GM19324 (cell line): ENCODE data around the gene CARTPT.

ENCODE experiments used
- ATAC-seq: cut with Tn5 transposase; IDR thresholded peaks from one replicate; pipeline ENCODE4 v1.9.1; 2021; ENCODE audit warnings: mild to moderate bottlenecking, moderate library complexity; ENCODE audit not compliant: unreplicated experiment, low FRiP score

The CARTPT gene

DNA sequence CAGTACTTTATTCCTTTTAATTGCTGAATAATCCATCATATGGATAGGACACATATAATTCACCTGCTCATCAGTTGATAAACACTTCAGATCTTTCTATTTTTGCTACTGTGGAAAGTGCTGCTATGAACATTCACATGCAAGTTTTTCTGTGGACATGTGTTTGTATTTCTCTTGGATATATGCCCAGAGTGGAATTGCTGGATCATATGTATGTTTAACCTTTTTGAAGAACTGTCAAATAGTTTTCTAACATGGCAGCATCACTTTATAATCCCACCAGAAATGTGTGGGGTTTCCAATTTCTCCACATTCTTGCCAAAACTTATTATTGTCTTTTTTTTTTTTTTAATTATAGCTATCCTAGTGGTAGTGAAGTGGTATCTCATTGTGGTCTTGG lies 15.1 kb downstream of the CARTPT start:
- no peak for ATAC-seq

DNA sequence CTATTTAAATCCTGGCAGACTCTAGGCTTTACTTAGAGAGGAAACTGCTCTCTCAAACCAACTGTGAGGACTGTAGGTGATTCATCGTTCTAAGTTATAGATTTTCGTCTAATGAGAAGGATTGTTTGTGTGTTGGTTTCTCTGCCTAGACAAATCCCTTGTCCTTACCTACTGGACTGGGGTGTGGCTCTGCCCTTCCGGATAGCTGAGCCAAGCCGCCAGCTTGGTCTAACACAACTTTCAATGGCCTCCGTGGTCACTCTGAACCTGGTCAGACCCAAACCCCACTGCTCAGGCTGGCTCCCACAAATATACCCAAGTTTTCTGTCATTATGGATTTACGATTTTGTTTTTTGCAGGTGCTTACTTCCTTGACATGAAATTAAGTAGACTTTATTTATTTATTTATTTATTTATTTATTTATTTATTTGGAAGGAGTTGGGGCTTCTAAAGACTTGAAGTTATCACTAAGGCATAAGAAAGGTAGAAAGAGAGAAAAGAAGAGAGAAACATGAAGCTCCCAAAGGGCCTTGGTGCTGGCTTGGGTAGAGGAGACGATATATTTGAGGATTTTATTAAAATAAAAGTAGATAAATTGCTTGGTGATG lies 19.0 kb downstream of the CARTPT start:
- ATAC-seq = no peak

DNA sequence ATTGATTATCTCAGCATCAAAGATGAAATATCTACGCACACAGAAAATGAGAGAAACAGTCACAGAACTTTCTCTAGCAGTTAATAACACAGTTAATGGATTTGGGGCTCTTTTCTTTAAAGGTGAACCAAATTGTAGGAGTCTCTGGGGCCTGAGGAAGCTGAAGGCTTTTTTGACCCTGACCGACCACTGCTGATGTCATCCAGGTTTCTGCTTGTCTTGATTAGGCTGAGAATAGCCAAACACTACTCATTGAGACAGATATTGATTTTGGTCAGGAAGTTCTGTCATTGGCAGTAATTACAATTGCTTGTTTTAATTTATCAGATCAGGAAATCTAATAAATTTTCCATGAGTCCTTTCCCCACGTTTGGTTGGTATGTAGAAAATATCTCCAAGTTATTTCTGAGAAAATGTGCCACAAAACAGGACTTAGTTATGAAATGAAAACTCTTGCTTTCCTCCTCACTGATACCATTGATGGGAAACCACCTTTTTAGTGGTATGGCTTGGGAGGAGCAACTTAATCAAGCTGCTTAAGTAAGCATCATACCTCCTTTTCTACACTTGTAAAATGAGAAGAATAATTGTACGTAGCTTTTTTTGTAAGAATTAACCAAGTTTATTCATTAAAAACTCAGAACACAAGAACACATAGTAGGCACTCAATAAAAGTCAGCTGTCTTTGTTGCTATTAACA lies 19.7 kb downstream of the CARTPT start:
- no peak for ATAC-seq

DNA sequence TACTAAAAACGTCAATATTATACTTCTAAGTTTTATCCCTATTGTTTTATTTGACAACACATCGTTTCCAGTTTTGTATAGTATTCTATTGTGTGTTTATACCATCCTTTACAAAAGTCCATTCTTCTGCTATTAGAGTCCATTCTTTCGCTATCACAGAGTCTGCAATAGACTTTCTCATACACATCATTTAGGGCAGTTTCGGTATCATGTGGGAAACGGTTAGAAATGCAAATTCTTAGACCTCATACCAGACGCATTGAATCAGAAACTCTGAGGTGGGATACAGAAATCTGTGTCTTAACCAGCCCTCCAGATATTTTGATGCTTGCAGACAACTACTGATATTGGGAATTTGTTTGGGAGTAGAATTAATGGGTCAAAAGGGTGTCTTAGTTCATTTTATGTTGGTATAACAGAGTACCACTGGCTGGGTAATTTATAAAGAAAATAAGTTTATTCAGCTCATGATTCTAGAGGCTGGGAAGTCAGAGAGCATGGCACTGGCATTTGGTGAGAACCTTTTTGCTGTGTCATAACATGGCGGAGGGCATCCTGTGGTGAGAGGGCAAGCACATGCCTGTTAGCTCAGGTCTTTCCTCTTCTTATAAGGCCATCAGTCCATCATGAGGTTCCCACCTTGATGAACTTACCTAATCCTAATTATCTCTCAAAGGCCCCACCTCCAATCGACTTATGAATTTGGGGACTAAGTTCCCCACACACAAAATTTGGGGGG lies 21.1 kb downstream of the CARTPT start:
- peak; percentile 67 for ATAC-seq

DNA sequence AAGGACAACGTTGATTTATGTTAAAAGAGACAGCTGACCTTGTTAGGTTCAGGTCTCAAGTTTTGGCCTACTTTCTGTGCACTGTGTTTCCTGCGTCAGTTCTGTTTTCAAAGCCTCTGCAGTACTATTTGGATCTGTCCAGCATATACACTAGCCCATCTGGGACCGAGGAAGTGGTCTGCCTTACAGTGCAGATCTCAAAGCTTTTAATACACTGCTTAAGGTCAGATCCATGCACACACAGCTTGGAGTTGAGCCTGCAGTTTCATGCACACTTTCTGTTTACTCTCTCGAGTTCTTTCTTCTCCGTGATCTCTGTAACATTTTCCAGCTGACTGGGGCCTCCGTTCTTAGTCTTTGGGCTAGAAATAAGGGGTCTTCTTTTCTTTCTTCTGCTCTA lies 24.1 kb downstream of the CARTPT start:
- no peak for ATAC-seq

DNA sequence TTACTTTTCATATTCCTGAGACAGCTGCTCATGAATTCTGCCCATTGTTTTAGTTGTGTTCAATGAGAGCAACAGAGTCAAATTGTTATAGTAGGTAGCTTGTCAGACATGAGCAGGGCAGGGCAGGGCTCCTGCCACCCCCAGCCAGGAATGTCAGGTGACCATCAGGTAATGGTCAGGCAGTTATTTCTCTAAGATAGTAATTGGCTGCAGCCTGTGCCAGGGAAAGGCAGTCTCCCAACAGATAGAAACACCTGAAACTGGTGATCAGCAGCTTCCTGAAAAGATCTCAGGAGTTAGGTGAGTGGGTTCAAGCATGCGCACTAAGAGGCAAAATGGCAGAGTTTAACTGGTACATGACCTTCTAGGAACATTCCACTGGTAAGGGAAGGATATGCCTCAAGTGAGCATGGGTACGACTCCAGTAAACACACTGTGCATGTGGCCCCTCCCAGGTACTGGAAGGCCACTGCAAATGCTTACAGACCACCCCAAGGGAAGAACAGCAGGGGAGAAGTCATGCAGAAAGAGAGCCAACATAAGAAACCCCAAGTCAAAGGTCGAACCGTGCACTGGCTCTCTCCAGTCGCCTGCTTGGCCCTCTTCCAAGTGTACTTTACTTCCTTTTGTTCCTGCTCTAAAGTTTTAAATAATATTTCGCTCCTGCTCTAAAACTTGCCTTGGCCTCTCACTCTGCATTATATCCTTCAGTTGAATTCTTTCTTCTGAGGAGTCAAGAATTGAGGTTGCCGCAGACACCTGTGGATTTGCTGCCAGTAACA lies 25.1 kb downstream of the CARTPT start:
- no peak for ATAC-seq

DNA sequence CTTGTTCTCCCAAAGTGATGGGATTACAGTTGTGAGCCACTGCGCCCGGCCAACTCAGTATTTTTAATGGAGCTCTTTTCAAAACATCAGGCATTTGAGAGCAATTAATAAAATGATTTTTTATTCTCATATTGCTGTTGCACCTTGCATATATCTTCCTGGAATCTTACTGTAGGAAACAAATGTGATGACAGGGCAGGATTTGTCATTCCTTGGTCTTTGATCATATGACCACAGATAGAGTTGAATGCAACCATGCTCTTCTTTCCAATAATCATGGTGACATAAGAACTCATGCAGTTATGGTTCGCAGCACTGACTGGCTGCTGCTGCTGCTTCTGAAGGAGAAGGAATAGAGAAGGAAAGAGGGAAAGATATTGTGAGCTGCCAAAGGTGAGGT lies 28.1 kb downstream of the CARTPT start:
- no peak for ATAC-seq

DNA sequence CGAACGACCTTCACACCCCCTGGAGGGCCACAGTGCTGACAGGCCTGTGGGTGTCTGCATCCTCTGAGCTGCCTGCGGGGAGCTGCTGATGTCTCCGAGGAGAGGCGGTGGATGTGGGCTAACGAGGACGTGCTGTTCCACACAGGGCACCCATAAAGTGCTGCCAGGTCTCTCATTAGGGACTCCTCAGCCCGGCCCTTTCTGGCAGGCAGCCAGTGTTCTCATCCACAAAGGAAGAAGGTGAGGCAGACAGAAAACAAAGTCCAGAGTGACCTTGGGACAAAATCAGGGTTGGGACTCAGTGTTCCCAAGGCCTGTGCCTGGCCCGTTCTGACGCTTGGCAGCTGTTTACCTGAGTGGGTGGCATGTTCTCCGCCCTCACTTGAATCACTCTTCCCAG lies 29.3 kb downstream of the CARTPT start:
- no peak for ATAC-seq

DNA sequence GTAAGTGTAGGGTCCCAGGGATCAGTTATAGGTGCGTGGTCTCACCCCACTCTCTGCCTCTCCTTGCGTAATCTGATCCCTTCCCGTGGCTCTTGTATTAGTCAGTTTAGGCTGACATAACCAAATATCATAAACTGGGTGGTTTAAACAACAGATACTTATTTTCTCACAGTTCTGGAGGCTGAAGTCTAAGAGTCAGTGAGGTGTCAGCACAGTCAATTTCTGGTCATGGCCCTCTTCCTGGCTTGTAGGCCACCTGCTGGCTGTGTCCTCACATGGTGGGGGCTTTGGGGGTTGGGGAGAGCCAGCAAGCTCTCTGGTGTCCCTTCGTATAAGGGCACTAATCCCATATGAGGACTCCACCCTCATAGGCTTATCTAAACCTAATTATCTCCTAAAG lies 32.3 kb downstream of the CARTPT start:
- ATAC-seq = no peak

DNA sequence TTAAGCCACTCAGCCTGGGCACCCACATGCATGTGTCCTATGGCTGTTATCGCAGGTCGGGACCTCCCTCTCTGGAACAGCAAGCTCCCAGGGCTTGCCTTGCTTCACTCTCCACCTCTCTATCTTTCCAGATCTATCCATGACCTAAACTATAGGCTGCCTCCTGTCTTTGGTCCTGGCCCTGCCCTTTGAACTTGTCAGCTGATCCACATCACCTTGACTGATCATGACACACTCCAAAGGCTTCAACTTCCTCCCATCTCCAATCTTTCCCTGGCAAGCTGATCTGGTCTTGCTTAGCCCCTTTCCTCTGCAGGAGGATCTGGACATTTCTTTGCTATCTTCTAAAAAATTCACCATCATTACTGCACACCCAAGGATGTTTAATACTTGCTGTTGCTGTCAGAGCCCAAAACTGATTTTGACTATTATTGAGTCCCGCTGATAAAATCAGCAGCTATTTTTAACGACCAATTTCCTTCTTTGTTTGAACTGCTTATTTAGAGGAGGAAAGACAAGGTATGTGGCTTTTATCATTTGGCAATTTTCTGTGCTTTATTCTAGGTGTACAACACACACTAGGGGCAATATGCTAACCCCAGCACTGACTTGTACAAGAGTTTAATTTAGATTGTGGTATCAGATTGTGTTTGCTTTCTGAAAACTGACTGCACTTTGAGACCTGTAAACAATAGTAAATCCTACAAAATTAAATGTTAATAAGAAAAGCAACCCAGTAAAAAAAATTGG lies 33.5 kb downstream of the CARTPT start:
- no peak for ATAC-seq

DNA sequence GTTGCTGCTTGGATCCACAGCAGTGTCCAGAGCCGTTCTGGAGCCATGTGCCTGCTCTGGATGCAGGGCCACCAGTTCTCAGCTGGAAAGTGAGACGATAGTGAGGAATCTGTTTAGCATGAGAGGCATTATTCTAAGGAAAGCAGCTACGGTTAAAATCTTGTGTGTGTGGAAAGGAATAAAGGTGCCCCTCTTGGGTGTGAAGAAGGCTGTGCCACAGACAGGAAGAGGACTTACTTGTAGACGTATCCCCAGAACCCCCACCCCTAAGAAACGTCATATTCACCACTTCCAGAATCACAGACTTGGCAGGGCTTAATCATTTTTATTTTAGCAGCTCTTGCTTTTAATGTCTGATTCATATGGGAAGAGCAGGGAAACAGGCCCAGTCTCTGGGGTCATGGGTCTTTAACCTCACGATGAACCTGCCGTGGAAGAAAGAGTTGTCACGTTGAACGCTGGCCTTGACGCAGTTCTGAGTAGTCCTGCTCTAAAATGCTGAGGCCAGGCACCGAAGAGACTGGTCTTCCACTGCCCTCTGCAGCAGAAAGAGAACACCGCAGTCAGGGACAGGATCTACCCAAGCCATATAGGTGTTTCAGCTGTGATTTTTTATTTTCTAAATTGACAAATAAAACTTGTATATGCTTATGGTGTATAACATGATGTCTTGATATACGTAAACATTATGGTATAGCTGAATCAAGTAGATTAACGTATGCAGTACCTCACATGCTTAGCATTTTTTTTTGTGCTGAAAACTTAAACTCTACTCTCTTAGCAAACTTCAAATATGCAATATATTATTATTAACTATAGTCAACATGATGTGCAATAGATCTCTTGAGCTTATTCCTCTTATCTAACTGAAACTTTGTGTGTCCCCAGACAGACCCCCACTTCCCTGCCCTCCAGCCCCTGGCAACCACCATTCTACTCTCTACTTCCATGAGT lies 38.8 kb downstream of the CARTPT start:
- ATAC-seq = peak; percentile 79

DNA sequence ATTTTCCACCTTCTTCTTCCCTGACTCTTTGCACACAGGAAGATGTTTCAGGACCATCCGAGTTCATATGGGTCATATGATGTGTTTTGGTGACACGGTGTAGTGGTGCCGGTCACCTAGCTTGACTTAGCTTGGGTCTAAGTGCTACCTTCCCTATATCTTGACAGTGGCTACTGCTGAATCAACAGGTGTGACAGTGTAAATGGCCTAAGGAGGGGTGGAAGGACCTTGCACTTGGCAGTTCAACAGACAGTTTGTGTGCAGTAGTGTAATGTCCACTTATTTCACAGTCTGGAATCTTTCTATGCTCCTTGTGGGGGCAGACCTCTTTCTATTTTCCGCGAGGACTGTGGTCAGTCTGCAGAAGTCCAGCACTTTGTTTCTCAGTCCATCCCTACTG lies 43.8 kb downstream of the CARTPT start:
- no peak for ATAC-seq

DNA sequence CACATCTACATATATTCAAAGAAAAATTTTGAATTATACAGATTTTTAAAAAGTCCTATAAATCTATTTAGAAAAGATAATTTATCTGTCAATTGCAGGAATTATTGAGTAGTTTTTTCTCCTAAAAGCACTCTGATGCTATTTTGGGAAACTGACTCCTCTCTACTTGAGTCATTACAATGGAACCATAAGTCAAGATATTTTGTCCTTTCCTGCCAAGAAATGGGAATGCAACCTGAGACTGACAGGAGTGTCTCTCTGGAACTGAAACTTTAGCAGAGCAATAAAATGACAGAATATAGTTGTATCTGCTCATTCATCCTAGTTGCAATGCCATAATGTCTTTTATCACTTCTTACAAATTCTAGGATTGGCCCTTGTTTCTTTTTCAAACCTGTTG lies 48.6 kb downstream of the CARTPT start:
- ATAC-seq = no peak

DNA sequence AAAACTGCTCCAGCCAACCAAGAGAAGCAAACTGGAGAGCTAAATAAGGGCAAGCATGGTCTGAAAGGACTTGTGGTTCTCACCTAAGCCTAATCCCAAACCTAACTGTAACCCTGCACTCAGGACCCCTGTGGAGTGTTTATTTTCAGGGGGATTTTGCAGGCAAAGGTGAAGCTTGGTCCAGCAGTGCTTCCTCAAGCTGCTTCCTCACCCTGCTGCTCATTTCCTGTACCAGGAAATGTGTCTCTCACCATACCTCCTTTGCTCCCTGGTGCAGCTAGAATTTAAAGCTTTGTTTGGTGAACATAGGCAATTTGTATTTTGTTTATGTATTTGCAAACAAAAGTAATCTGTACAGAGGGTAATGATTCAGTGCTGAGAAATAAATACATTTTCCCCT lies 50.2 kb downstream of the CARTPT start:
- no peak for ATAC-seq

DNA sequence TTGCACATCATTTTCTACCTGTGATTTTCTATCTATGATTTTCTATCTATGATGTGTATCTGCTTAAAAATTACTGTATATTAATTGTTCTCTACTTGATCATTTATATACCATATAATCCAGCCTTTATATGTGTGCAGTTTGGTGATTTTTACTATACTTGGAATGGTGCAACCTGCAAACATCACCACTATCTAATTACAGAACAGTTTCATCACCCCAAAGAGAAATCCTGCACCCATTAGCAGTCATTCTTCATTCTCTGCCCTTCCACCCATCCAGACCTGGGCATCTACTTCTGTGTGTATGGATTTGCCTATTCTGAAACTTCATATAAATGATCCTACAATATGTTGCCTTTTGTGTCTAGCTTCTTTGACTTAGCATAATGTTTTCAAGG lies 51.3 kb downstream of the CARTPT start:
- ATAC-seq = no peak
